HepG2 (cell line): ENCODE results near the gene PHAX. TPM values are rescaled to one million over a fixed set of nuclear protein-coding genes. Genes with fewer than 3 reads are reported as not detected.

Experiments
- ADNP ChIP-seq: sonication (generic); formaldehyde crosslinking; IDR thresholded peaks from 2 replicates; pipeline ENCODE4 v1.4.0; 2020; ENCODE audit warnings: missing genetic modification reagents
- AGO2 ChIP-seq: fragments of 200-400 bp; formaldehyde crosslinking; optimal IDR thresholded peaks from 2 replicates; pipeline ENCODE3; 2017; ENCODE audit warnings: mild to moderate bottlenecking, low read depth, low read length, moderate library complexity
- ARHGAP35 ChIP-seq: sonication (generic); formaldehyde crosslinking; IDR thresholded peaks from 2 replicates; pipeline ENCODE4 v1.9.0; 2022; ENCODE audit warnings: mild to moderate bottlenecking, inconsistent platforms, moderate library complexity, missing genetic modification reagents, borderline replicate concordance
- CEBPB ChIP-seq: IDR thresholded peaks from 2 replicates; pipeline ENCODE4 v1.6.1; 2011; ENCODE audit warnings: low read depth, low read length, improper control_type of control experiment, borderline replicate concordance
- CREM ChIP-seq, 2 experiments: sonication (generic) in 1 of 2; formaldehyde crosslinking in 1 of 2; IDR thresholded peaks; 2 replicates each; pipeline versions ENCODE4 v1.4.0 to v1.6.1; 2016 to 2020; ENCODE audit warnings: antibody characterized with exemption in 1 of 2, mild to moderate bottlenecking in 1 of 2, missing genetic modification reagents in 1 of 2
- DMAP1 ChIP-seq: IDR thresholded peaks from 2 replicates; pipeline ENCODE4 v1.6.1; 2016
- EEA1 ChIP-seq: sonication (generic); formaldehyde crosslinking; IDR thresholded peaks from 2 replicates; pipeline ENCODE4 v1.5.1; 2020; ENCODE audit warnings: mild to moderate bottlenecking, missing genetic modification reagents, borderline replicate concordance
- FOXO1 ChIP-seq: sonication (generic); formaldehyde crosslinking; IDR thresholded peaks from 2 replicates; pipeline ENCODE4 v1.4.0; 2020; ENCODE audit warnings: missing genetic modification reagents
- HOXA7 ChIP-seq: sonication (generic); formaldehyde crosslinking; IDR thresholded peaks from 2 replicates; pipeline ENCODE4 v1.8.1; 2022; ENCODE audit warnings: mild to moderate bottlenecking, missing genetic modification reagents, moderate library complexity
- JUNB ChIP-seq: sonication (generic); formaldehyde crosslinking; IDR thresholded peaks from 2 replicates; pipeline ENCODE4 v1.8.0; 2022; ENCODE audit warnings: missing genetic modification reagents, mild to moderate bottlenecking, borderline replicate concordance
- KLF13 ChIP-seq: sonication (generic); formaldehyde crosslinking; IDR thresholded peaks from 2 replicates; pipeline ENCODE4 v1.4.0; 2020; ENCODE audit warnings: mild to moderate bottlenecking, missing genetic modification reagents
- LCORL ChIP-seq, 2 experiments: fragments of 450-650 bp in 1 of 2; sonication (generic) in 1 of 2; formaldehyde crosslinking in 1 of 2; IDR thresholded peaks; 2 replicates each; pipeline versions ENCODE4 v1.5.0 to v1.6.1; 2017 to 2020; ENCODE audit warnings: antibody characterized with exemption in 1 of 2, missing genetic modification reagents in 1 of 2
- PHB2 ChIP-seq: fragments of 450-650 bp; IDR thresholded peaks from 2 replicates; pipeline ENCODE4 v1.6.1; 2018; ENCODE audit not compliant: partially characterized antibody
- SAP130 ChIP-seq: IDR thresholded peaks from 2 replicates; pipeline ENCODE4 v1.6.1; 2016; ENCODE audit warnings: low read depth
- SNRNP70 ChIP-seq: fragments of 200-400 bp; formaldehyde crosslinking; IDR thresholded peaks from 2 replicates; pipeline ENCODE4 v1.6.1; 2017; ENCODE audit warnings: mild to moderate bottlenecking, low read depth, low read length, moderate library complexity
- SPEN ChIP-seq: sonication (generic); formaldehyde crosslinking; IDR thresholded peaks from 2 replicates; pipeline ENCODE4 v1.5.1; 2020; ENCODE audit warnings: low read depth, mild to moderate bottlenecking, missing genetic modification reagents
- THAP7 ChIP-seq: sonication (generic); formaldehyde crosslinking; IDR thresholded peaks from 2 replicates; pipeline ENCODE4 v1.8.1; 2023; ENCODE audit warnings: mild to moderate bottlenecking, missing genetic modification reagents
- TOPORS ChIP-seq: sonication (generic); formaldehyde crosslinking; IDR thresholded peaks from 2 replicates; pipeline ENCODE4 v1.8.0; 2023; ENCODE audit warnings: mild to moderate bottlenecking, missing genetic modification reagents
- ZFP1 ChIP-seq: IDR thresholded peaks from 2 replicates; pipeline ENCODE4 v1.6.1; 2016
- ZFP90 ChIP-seq: sonication (generic); formaldehyde crosslinking; IDR thresholded peaks from 2 replicates; pipeline ENCODE4 v1.8.0; 2022; ENCODE audit warnings: missing genetic modification reagents, mild to moderate bottlenecking, inconsistent platforms, borderline replicate concordance
- ZNF333 ChIP-seq: sonication (generic); formaldehyde crosslinking; IDR thresholded peaks from 2 replicates; pipeline ENCODE4 v1.4.0; 2020; ENCODE audit warnings: mild to moderate bottlenecking, missing genetic modification reagents, borderline replicate concordance
- ZNF503 ChIP-seq: sonication (generic); formaldehyde crosslinking; IDR thresholded peaks from 2 replicates; pipeline ENCODE4 v1.4.0; 2020; ENCODE audit warnings: missing genetic modification reagents
- ZNF547 ChIP-seq: sonication (generic); formaldehyde crosslinking; IDR thresholded peaks from 2 replicates; pipeline ENCODE4 v1.5.1; 2020; ENCODE audit warnings: mild to moderate bottlenecking, missing genetic modification reagents
- ZNF570 ChIP-seq: sonication (generic); formaldehyde crosslinking; IDR thresholded peaks from 2 replicates; pipeline ENCODE4 v1.4.0; 2020; ENCODE audit warnings: mild to moderate bottlenecking, missing genetic modification reagents, borderline replicate concordance
- ZSCAN31 ChIP-seq: sonication (generic); formaldehyde crosslinking; IDR thresholded peaks from 2 replicates; pipeline ENCODE4 v1.5.0; 2020; ENCODE audit warnings: low read depth, mild to moderate bottlenecking, missing genetic modification reagents
- polyA plus RNA-seq, 8 experiments: library from polyadenylated mRNA; depleted of rRNA in 3 of 8; stranded (reverse) in 7 of 8; unstranded in 1 of 8; fragments of >200 nt; fragmentation: Illumina TruSeq in 4 of 8; extraction: Trizol in 4 of 8; gene quantifications; 2 replicates each; pipeline versions ENCODE4 v1.2.1 to v1.2.3, GENCODE V29; 2011 to 2016; ENCODE audit warnings: low read depth in 4 of 8, missing spikeins in 1 of 8, mixed read lengths in 1 of 8; ENCODE audit not compliant: insufficient read depth in 1 of 8
- total RNA-seq, 5 experiments: library from RNA; depleted of rRNA; stranded (reverse); fragments of >200 nt; fragmentation: Illumina TruSeq; extraction: Trizol; gene quantifications; 2 replicates each; pipeline ENCODE4 v1.2.3, GENCODE V29; 2016; ENCODE audit warnings: low read depth in 1 of 5

Gene PHAX
- total and polyA plus RNA-seq, 2 of the 13 experiments (the other 11 are each of a cell fraction or from before 2014, with no cell fraction given): 20.0 to 59.7 TPM

- TF ChIP-seq TOPORS (CRISPR knock-in tag): peak; percentile 70
- no peak for TF ChIP-seq THAP7 (CRISPR knock-in tag)
- TF ChIP-seq ZNF570 (CRISPR knock-in tag): no peak
- TF ChIP-seq SAP130: peak; percentile 94
- TF ChIP-seq ZFP90 (CRISPR knock-in tag): peak; percentile 89
- TF ChIP-seq SPEN (CRISPR knock-in tag): peak; percentile 90
- no peak for TF ChIP-seq CEBPB
- peak; percentile 78 for TF ChIP-seq ZSCAN31 (CRISPR knock-in tag)
- no peak for TF ChIP-seq LCORL (IDR thresholded peaks at IDR 0.05)
- peak; percentile 63; the same call in 1 of the 2 replicates for TF ChIP-seq LCORL (CRISPR knock-in tag; IDR thresholded peaks at IDR 0.05)
- 0 out of 2 replicates have a peak, but pooled peaks have one; percentile 35 for TF ChIP-seq ZNF503
- TF ChIP-seq EEA1: peak; percentile 89
- TF ChIP-seq KLF13 (CRISPR knock-in tag): no peak
- no peak for TF ChIP-seq JUNB (CRISPR knock-in tag)
- no peak for TF ChIP-seq HOXA7 (CRISPR knock-in tag)
- TF ChIP-seq ZNF333 (CRISPR knock-in tag): no peak
- TF ChIP-seq ZFP1 (CRISPR knock-in tag): peak; percentile 52; the same call in 1 of the 2 replicates
- peak; percentile 88; the same call in 1 of the 2 replicates for TF ChIP-seq DMAP1 (CRISPR knock-in tag)
- no peak for TF ChIP-seq SNRNP70
- peak; percentile 24 for TF ChIP-seq AGO2
- peak; percentile 74 for TF ChIP-seq ZNF547
- no peak for TF ChIP-seq ADNP (CRISPR knock-in tag)
- peak; percentile 64; the same call in 1 of the 2 replicates for TF ChIP-seq ARHGAP35 (CRISPR knock-in tag)
- 0 out of 2 replicates have a peak, but pooled peaks have one; percentile 7 for TF ChIP-seq FOXO1
- no peak; the same call in 1 of the 2 replicates for TF ChIP-seq CREM (IDR thresholded peaks at IDR 0.05)
- TF ChIP-seq CREM (CRISPR knock-in tag; IDR thresholded peaks at IDR 0.05): no peak
- no peak for TF ChIP-seq PHB2
These were observed 5.8 kb upstream of the PHAX start, which contains the start of gene ALDH7A1 (continued) for GRCh38 chr5:126594748-126595485.
